A673 (cell line): ENCODE measurements around the gene MLNR.

Source experiments
- EZH2 ChIP-seq: fragments of 200-600 bp; sonication (generic); IDR thresholded peaks from 2 replicates; pipeline ENCODE4 v1.6.1; 2017; ENCODE audit warnings: borderline replicate concordance, low read depth, mild to moderate bottlenecking, mixed read lengths, antibody characterized with exemption, low read length; ENCODE audit not compliant: poor library complexity, severe bottlenecking
- TF ChIP-seq, protein P1 (sequence below): fragments of 300-800, 200-600 bp; sonication (generic); conservative IDR thresholded peaks from 2 replicates; pipeline ENCODE4 v1.5.1; 2017; ENCODE audit warnings: low read depth, mild to moderate bottlenecking, antibody characterized with exemption, low read length, moderate library complexity, mixed read lengths

DNA sequence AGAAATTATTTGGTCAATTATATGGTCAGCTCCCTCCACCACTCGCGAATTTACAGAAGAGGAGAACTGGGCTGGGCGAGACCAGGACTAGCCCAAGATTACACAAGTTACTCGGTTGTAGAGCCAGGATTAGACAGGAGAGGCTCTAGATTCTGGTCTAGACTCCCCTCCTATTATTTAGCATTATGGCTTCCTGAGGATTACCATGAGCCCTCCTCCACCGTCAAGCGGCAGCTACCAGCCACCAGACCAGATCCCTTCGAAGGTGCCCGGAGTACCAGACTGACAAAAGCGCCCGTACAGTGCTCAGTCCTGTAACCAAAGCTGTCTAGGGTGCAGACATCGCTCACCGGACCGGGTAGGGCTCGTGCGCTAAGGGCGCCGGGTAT lies 497 bp upstream of the MLNR start:
- TF ChIP-seq EZH2 = no peak
- TF ChIP-seq, protein P1, sequence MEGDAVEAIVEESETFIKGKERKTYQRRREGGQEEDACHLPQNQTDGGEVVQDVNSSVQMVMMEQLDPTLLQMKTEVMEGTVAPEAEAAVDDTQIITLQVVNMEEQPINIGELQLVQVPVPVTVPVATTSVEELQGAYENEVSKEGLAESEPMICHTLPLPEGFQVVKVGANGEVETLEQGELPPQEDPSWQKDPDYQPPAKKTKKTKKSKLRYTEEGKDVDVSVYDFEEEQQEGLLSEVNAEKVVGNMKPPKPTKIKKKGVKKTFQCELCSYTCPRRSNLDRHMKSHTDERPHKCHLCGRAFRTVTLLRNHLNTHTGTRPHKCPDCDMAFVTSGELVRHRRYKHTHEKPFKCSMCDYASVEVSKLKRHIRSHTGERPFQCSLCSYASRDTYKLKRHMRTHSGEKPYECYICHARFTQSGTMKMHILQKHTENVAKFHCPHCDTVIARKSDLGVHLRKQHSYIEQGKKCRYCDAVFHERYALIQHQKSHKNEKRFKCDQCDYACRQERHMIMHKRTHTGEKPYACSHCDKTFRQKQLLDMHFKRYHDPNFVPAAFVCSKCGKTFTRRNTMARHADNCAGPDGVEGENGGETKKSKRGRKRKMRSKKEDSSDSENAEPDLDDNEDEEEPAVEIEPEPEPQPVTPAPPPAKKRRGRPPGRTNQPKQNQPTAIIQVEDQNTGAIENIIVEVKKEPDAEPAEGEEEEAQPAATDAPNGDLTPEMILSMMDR = no peak
